HEK293T (cell line): ENCODE data around the gene CR1.
"Not testable (repeated sequence)": the region's sequence is repeated elsewhere in the genome, so short reads cannot be mapped to it uniquely, and the experiment has no call there.

Experiments
- CTCF ChIA-PET: fragments of 350-600 bp; formaldehyde crosslinking; extraction: SDS; loops from one replicate; lab custom pipeline; 2021; ENCODE audit warnings: antibody characterized with exemption, inconsistent platforms; lab: Yijun Ruan, JAX
- POLR2A ChIA-PET: fragments of 350-600 bp; formaldehyde crosslinking; extraction: SDS; loops from one replicate; lab custom pipeline; 2020; ENCODE audit warnings: antibody characterized with exemption, inconsistent platforms; lab: Yijun Ruan, JAX
- DNase-seq: peaks from one replicate; pipeline ENCODE4 v3.0.0; 2012; ENCODE audit warnings: mixed read lengths; ENCODE audit errors: extremely low spot score
- ARNT ChIP-seq: fragments of 450-650 bp; IDR thresholded peaks from 2 replicates; pipeline ENCODE4 v1.6.1; 2017; ENCODE audit warnings: mild to moderate bottlenecking
- BHLHE40 ChIP-seq: fragments of 450-650 bp; IDR thresholded peaks from 2 replicates; pipeline ENCODE4 v1.6.1; 2016; ENCODE audit warnings: mild to moderate bottlenecking, moderate library complexity, borderline replicate concordance
- CTBP1 ChIP-seq: fragments of 450-650 bp; IDR thresholded peaks from 2 replicates; pipeline ENCODE4 v1.6.1; 2016; ENCODE audit warnings: borderline replicate concordance
- ELF4 ChIP-seq: fragments of 450-650 bp; IDR thresholded peaks from 2 replicates; pipeline ENCODE4 v1.6.1; 2017; ENCODE audit warnings: antibody characterized with exemption
- FOXA1 ChIP-seq: fragments of 450-650 bp; IDR thresholded peaks from 2 replicates; pipeline ENCODE4 v1.6.1; 2016; ENCODE audit warnings: mild to moderate bottlenecking
- FOXK2 ChIP-seq: fragments of 450-650 bp; IDR thresholded peaks from 2 replicates; pipeline ENCODE4 v1.6.1; 2016; ENCODE audit warnings: mild to moderate bottlenecking
- FOXM1 ChIP-seq: fragments of 450-650 bp; IDR thresholded peaks from 2 replicates; pipeline ENCODE4 v1.6.1; 2017; ENCODE audit warnings: mild to moderate bottlenecking, borderline replicate concordance
- HDGF ChIP-seq: fragments of 450-650 bp; IDR thresholded peaks from 2 replicates; pipeline ENCODE4 v1.6.1; 2017; ENCODE audit warnings: antibody characterized with exemption, borderline replicate concordance
- L3MBTL2 ChIP-seq: fragments of 450-650 bp; conservative IDR thresholded peaks from 2 replicates; pipeline ENCODE4 v1.6.1; 2016; ENCODE audit warnings: mild to moderate bottlenecking
- LEF1 ChIP-seq: fragments of 450-650 bp; IDR thresholded peaks from 2 replicates; pipeline ENCODE4 v1.6.1; 2017; ENCODE audit warnings: mild to moderate bottlenecking, borderline replicate concordance
- NFRKB ChIP-seq: fragments of 450-650 bp; IDR thresholded peaks from 2 replicates; pipeline ENCODE4 v1.6.1; 2016; ENCODE audit warnings: mild to moderate bottlenecking, moderate library complexity
- SP1 ChIP-seq: fragments of 450-650 bp; IDR thresholded peaks from 2 replicates; pipeline ENCODE4 v1.6.1; 2017
- SUZ12 ChIP-seq: fragments of 450-650 bp; IDR thresholded peaks from 2 replicates; pipeline ENCODE4 v1.6.1; 2016; ENCODE audit warnings: mild to moderate bottlenecking
- TARDBP ChIP-seq: fragments of 450-650 bp; IDR thresholded peaks from 2 replicates; pipeline ENCODE4 v1.6.1; 2016
- ZNF384 ChIP-seq: fragments of 450-650 bp; IDR thresholded peaks from 2 replicates; pipeline ENCODE4 v1.6.1; 2016
- TF ChIP-seq, protein P1 (sequence below): fragments of 450-650 bp; IDR thresholded peaks from 2 replicates; pipeline ENCODE4 v1.6.1; 2016

CR1 gene

GRCh38 chr1:207518608-207519236, 22.8 kb downstream of the CR1 start:
- TF ChIP-seq FOXM1, result no peak
- no peak for TF ChIP-seq FOXA1
- no peak for TF ChIP-seq ELF4
- no peak for TF ChIP-seq FOXK2
- TF ChIP-seq SUZ12, result no peak
- no peak for TF ChIP-seq SP1
- no peak for TF ChIP-seq L3MBTL2
- TF ChIP-seq CTBP1, result no peak
- no peak for TF ChIP-seq BHLHE40
- no peak for TF ChIP-seq TARDBP
- no peak for TF ChIP-seq LEF1
- no peak for TF ChIP-seq ARNT
- TF ChIP-seq HDGF, result no peak
- TF ChIP-seq, protein P1, sequence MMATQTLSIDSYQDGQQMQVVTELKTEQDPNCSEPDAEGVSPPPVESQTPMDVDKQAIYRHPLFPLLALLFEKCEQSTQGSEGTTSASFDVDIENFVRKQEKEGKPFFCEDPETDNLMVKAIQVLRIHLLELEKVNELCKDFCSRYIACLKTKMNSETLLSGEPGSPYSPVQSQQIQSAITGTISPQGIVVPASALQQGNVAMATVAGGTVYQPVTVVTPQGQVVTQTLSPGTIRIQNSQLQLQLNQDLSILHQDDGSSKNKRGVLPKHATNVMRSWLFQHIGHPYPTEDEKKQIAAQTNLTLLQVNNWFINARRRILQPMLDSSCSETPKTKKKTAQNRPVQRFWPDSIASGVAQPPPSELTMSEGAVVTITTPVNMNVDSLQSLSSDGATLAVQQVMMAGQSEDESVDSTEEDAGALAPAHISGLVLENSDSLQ, result no peak
- no peak for TF ChIP-seq ZNF384
- no peak for TF ChIP-seq NFRKB
- DNase-seq, result no peak
- ChIA-PET POLR2A (no interaction called here), CTCF (interaction anchor here (0.9 kb wide), 1 partner anchor 19 kb away, joined by 4 read pairs; no protein-coding TSS in a partner anchor)

GRCh38 chr1:207519505-207520399, 23.8 kb downstream of the CR1 start:
- no peak for DNase-seq
- CTCF ChIA-PET, result interaction anchor here (0.9 kb wide), 1 partner anchor 20 kb away, joined by 4 read pairs; no protein-coding TSS in a partner anchor
- TF ChIP-seq CTBP1 (no peak), SUZ12 (no peak), ELF4 (no peak), FOXA1 (no peak)
- POLR2A ChIA-PET, result no interaction called here

GRCh38 chr1:207520400-207521345, 24.7 kb downstream of the CR1 start:
- CTCF ChIA-PET, result interaction anchor here (0.6 to 0.8 kb wide), 2 partner anchors 152 to 211 kb away, joined by 3 to 4 read pairs; no protein-coding TSS in a partner anchor
- POLR2A ChIA-PET, DNase-seq: not testable (repeated sequence)

GRCh38 chr1:207525239-207525638, 29.3 kb downstream of the CR1 start:
- CTCF ChIA-PET, POLR2A ChIA-PET, DNase-seq: not testable (repeated sequence)

GRCh38 chr1:207528401-207528800, 32.4 kb downstream of the CR1 start:
- DNase-seq, POLR2A ChIA-PET, CTCF ChIA-PET: not testable (repeated sequence)

DNA sequence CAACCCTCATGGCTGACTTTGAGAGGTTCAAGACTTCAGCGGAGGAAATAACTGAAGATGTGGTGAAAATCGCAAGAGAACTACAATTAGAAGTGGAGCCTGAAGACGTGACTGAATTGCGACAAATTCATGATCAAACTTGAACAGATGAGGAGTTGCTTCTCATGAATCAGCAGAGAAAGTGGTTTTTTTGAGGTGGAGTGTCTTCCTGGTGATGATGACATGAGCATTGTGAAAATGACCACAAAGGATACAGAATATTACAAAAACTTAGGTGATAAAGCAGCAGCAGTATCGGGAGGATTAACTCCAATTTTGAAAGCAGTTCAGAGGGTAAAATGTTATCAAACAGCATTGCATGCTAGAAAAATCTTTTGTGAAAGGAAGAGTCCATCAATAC, 40.3 kb downstream of the CR1 start:
- DNase-seq, POLR2A ChIA-PET, CTCF ChIA-PET: not testable (repeated sequence)

DNA sequence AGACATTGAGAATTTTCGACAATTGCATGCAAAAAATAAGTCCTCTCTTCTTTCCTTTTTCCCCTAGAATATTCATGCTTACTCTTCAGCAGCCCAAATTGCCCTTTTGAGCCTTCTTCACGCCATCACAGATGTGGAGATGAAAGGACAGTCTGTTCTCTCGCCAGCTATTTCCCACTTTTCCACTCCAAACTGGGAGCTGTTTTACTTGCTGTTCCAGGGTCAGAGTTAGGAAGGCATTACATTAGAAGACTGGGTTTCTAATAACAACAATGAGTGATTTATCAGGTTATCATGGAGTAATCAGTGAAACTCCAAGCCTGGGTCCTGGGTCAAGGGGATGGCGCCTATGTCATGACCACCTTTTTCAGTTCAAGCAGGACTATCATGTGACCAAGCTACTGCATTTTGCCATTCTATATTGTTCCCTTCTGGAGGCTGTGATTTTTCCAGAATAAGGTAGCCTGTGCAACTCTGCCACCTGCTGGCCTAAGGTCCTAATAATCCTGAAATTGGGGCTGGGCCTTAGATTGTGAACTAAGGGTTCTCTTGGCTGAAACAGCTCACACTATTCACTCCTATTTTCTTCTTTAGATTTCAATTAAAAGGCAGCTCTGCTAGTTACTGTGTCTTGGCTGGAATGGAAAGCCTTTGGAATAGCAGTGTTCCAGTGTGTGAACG, 50.9 kb downstream of the CR1 start:
- CTCF ChIA-PET, DNase-seq, POLR2A ChIA-PET: not testable (repeated sequence)

- DNase-seq, POLR2A ChIA-PET, CTCF ChIA-PET: not testable (repeated sequence)
Observed at GRCh38 chr1:207554823-207555222, 58.9 kb downstream of the CR1 start.
